ENCODE measurements around the gene PTDSS2.

GRCh38 chr11:443542-444199 is 6.4 kb upstream of the PTDSS2 start:
- TF ChIP-seq CTCF (IDR thresholded peaks at IDR 0.05) (no peak), POLR2A (IDR thresholded peaks at IDR 0.05) (no peak)

Data from Peyer's patch (tissue), 4 donors.